Measurements from ENCODE around the gene TNS3.
"Not testable (repeated sequence)": the region's sequence is repeated elsewhere in the genome, so short reads cannot be mapped to it uniquely, and the experiment has no call there.

TNS3 gene

GRCh38 chr7:47594406-47594805 lies 12.5 kb upstream of the TNS3 start:
- H3K27ac Mint-ChIP-seq: no peak overlapping the region
- peaks cover 4% of the 10 kb centered on the region for H3K27me3 Mint-ChIP-seq
- DNase-seq: no peak
- no peaks in the 10 kb centered on the region for H3K4me1 Mint-ChIP-seq
- H3K4me3 Mint-ChIP-seq: no peak overlapping the region
- H3K36me3 Mint-ChIP-seq: no peaks in the 10 kb centered on the region
- CTCF ChIA-PET: no interaction called here
- H3K9me3 Mint-ChIP-seq: peaks cover 26% of the 10 kb centered on the region

GRCh38 chr7:47591655-47592572 lies 10.0 kb upstream of the TNS3 start:
- no peak overlapping the region for H3K27ac Mint-ChIP-seq
- no peaks in the 10 kb centered on the region for H3K36me3 Mint-ChIP-seq
- no peak overlapping the region for H3K4me3 Mint-ChIP-seq
- peaks cover 4% of the 10 kb centered on the region for H3K27me3 Mint-ChIP-seq
- CTCF ChIA-PET: no interaction called here
- H3K9me3 Mint-ChIP-seq: peaks cover 7% of the 10 kb centered on the region
- DNase-seq: no peak
- no peaks in the 10 kb centered on the region for H3K4me1 Mint-ChIP-seq

GRCh38 chr7:47591089-47591654 lies 9.3 kb upstream of the TNS3 start:
- Mint-ChIP-seq H3K36me3 (no peaks in the 10 kb centered on the region), H3K27me3 (peaks cover 4% of the 10 kb centered on the region), H3K4me1 (no peaks in the 10 kb centered on the region), H3K4me3 (no peak overlapping the region), H3K27ac (no peak overlapping the region), H3K9me3 (peaks cover 4% of the 10 kb centered on the region)
- CTCF ChIA-PET: no interaction called here
- no peak for DNase-seq

- H3K9me3 Mint-ChIP-seq, H3K4me1 Mint-ChIP-seq, H3K36me3 Mint-ChIP-seq, H3K27ac Mint-ChIP-seq, CTCF ChIA-PET, DNase-seq, H3K4me3 Mint-ChIP-seq, H3K27me3 Mint-ChIP-seq: not testable (repeated sequence)
Measured at GRCh38 chr7:47590215-47590614, 8.3 kb upstream of the TNS3 start.

- peaks cover 8% of the 10 kb centered on the region for H3K27me3 Mint-ChIP-seq
- no peak for DNase-seq
- no peak overlapping the region for H3K4me3 Mint-ChIP-seq
- CTCF ChIA-PET: no interaction called here
- peaks cover 2% of the 10 kb centered on the region for H3K9me3 Mint-ChIP-seq
- H3K27ac Mint-ChIP-seq: no peak overlapping the region
- H3K4me1 Mint-ChIP-seq: no peaks in the 10 kb centered on the region
- H3K36me3 Mint-ChIP-seq: no peaks in the 10 kb centered on the region
Measured at GRCh38 chr7:47588704-47589225, 6.9 kb upstream of the TNS3 start.

- CTCF ChIA-PET: interaction anchor here (0.9 kb wide), 1 partner anchor 334 kb away, joined by 3 read pairs; no protein-coding TSS in a partner anchor
- no peak for DNase-seq
- H3K36me3 Mint-ChIP-seq: no peaks in the 10 kb centered on the region
- no peak overlapping the region for H3K4me3 Mint-ChIP-seq
- no peaks in the 10 kb centered on the region for H3K9me3 Mint-ChIP-seq
- no peaks in the 10 kb centered on the region for H3K4me1 Mint-ChIP-seq
- no peak overlapping the region for H3K27ac Mint-ChIP-seq
- peaks cover 16% of the 10 kb centered on the region for H3K27me3 Mint-ChIP-seq
Measured at GRCh38 chr7:47587976-47588375, 6.1 kb upstream of the TNS3 start.

GRCh38 chr7:47587351-47587750 lies 5.4 kb upstream of the TNS3 start:
- CTCF ChIA-PET: interaction anchor here (0.9 kb wide), 1 partner anchor 333 kb away, joined by 3 read pairs; no protein-coding TSS in a partner anchor

GRCh38 chr7:47586925-47587324 lies 5.0 kb upstream of the TNS3 start:
- H3K4me1 Mint-ChIP-seq: no peaks in the 10 kb centered on the region
- CTCF ChIA-PET: interaction anchor here (0.9 kb wide), 1 partner anchor 333 kb away, joined by 3 read pairs; no protein-coding TSS in a partner anchor
- no peaks in the 10 kb centered on the region for H3K36me3 Mint-ChIP-seq
- no peak overlapping the region for H3K27ac Mint-ChIP-seq
- H3K27me3 Mint-ChIP-seq: peaks cover 26% of the 10 kb centered on the region
- H3K4me3 Mint-ChIP-seq: no peak overlapping the region
- DNase-seq: no peak
- H3K9me3 Mint-ChIP-seq: no peaks in the 10 kb centered on the region

More at GRCh38 chr7:47587351-47587750, 5.4 kb upstream of the TNS3 start:
- Mint-ChIP-seq H3K36me3 (no peaks in the 10 kb centered on the region), H3K27ac (no peak overlapping the region), H3K4me1 (no peaks in the 10 kb centered on the region), H3K27me3 (peaks cover 22% of the 10 kb centered on the region), H3K4me3 (no peak overlapping the region), H3K9me3 (no peaks in the 10 kb centered on the region)
- DNase-seq: no peak

GRCh38 chr7:47586161-47586670 lies 4.3 kb upstream of the TNS3 start:
- H3K9me3 Mint-ChIP-seq, H3K4me3 Mint-ChIP-seq, H3K4me1 Mint-ChIP-seq, CTCF ChIA-PET, H3K36me3 Mint-ChIP-seq, DNase-seq, H3K27ac Mint-ChIP-seq: not testable (repeated sequence)
- peaks cover 34% of the 10 kb centered on the region for H3K27me3 Mint-ChIP-seq

- H3K27me3 Mint-ChIP-seq: peaks cover 49% of the 10 kb centered on the region
- H3K9me3 Mint-ChIP-seq: no peaks in the 10 kb centered on the region
- H3K27ac Mint-ChIP-seq: no peak overlapping the region
- CTCF ChIA-PET: no interaction called here
- no peak overlapping the region for H3K4me3 Mint-ChIP-seq
- H3K36me3 Mint-ChIP-seq: no peaks in the 10 kb centered on the region
- no peaks in the 10 kb centered on the region for H3K4me1 Mint-ChIP-seq
- DNase-seq: no peak
Measured at GRCh38 chr7:47584536-47584895, 2.6 kb upstream of the TNS3 start.

- CTCF ChIA-PET: no interaction called here
- Mint-ChIP-seq H3K27me3 (peaks cover 52% of the 10 kb centered on the region), H3K36me3 (no peaks in the 10 kb centered on the region), H3K9me3 (no peaks in the 10 kb centered on the region), H3K4me1 (peaks cover under 1% of the 10 kb centered on the region), H3K27ac (no peak overlapping the region), H3K4me3 (no peak overlapping the region)
- DNase-seq: no peak
Measured at GRCh38 chr7:47583739-47584535, 2.0 kb upstream of the TNS3 start.

- no peak overlapping the region for H3K27ac Mint-ChIP-seq
- no peak for DNase-seq
- no peaks in the 10 kb centered on the region for H3K36me3 Mint-ChIP-seq
- CTCF ChIA-PET: no interaction called here
- no peak overlapping the region for H3K4me3 Mint-ChIP-seq
- H3K9me3 Mint-ChIP-seq: no peaks in the 10 kb centered on the region
- H3K27me3 Mint-ChIP-seq: peaks cover 60% of the 10 kb centered on the region
- H3K4me1 Mint-ChIP-seq: peaks cover 6% of the 10 kb centered on the region
Measured at GRCh38 chr7:47582764-47583738, 1.1 kb upstream of the TNS3 start.

- Mint-ChIP-seq H3K4me3 (no peak overlapping the region), H3K9me3 (no peaks in the 10 kb centered on the region), H3K27ac (no peak overlapping the region), H3K4me1 (peaks cover 6% of the 10 kb centered on the region), H3K36me3 (no peaks in the 10 kb centered on the region), H3K27me3 (peaks cover 60% of the 10 kb centered on the region)
- DNase-seq: no peak
- CTCF ChIA-PET: no interaction called here
Measured at GRCh38 chr7:47581438-47581803, 490 bp downstream of the TNS3 start.
